CD4-positive, alpha-beta T cell treated with Interleukin-4 for 4 hours (primary cell): ENCODE measurements around the gene DCAF5.
A peak's percentile ranks its signal among the peaks of the same experiment; 100 is the strongest.
"Not testable (repeated sequence)": the region's sequence is repeated elsewhere in the genome, so short reads cannot be mapped to it uniquely, and the experiment has no call there.

Experiments
- DNase-seq: peaks from one replicate; pipeline ENCODE4 v3.0.0-alpha.2; 2020

The DCAF5 gene, protein sequence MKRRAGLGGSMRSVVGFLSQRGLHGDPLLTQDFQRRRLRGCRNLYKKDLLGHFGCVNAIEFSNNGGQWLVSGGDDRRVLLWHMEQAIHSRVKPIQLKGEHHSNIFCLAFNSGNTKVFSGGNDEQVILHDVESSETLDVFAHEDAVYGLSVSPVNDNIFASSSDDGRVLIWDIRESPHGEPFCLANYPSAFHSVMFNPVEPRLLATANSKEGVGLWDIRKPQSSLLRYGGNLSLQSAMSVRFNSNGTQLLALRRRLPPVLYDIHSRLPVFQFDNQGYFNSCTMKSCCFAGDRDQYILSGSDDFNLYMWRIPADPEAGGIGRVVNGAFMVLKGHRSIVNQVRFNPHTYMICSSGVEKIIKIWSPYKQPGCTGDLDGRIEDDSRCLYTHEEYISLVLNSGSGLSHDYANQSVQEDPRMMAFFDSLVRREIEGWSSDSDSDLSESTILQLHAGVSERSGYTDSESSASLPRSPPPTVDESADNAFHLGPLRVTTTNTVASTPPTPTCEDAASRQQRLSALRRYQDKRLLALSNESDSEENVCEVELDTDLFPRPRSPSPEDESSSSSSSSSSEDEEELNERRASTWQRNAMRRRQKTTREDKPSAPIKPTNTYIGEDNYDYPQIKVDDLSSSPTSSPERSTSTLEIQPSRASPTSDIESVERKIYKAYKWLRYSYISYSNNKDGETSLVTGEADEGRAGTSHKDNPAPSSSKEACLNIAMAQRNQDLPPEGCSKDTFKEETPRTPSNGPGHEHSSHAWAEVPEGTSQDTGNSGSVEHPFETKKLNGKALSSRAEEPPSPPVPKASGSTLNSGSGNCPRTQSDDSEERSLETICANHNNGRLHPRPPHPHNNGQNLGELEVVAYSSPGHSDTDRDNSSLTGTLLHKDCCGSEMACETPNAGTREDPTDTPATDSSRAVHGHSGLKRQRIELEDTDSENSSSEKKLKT

DNA sequence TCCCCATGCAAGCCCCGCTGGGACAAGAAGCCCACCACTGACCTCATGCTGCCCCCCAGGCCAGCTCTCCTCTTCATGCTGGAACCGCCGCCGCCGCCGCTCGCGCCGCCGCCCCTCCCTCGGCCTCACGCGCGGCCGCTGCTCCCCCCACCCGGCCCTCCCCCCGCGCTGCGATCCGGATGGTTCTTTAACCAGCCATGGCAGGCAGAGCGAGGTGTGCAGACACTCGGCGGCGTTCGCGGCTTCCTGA is at the start of gene DCAF5:
DCAF5 (minus strand) TSS at position 218 of the 250 bp plus-strand sequence; CDS start at position 77, 141 bp downstream.
- peak; percentile 94 for DNase-seq

DNA sequence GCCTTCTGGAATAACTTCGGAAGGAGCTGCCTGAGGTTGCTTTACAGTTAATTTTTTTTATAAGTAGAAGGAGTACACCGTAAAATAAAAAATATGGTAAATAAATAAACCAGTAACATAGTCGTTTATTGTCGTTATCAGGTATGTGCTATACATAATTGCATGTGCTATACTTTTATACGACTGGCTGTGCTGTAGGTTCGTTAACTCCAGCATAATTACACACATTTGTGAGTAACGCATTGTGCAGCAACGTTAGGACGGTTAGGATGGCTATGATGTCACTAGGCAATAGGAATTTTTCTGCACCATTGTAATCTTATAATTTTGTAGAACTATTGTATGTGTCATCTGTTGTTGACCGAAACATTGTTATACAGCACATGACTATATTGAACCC is 46.9 kb upstream of the DCAF5 start:
- no peak for DNase-seq

DNA sequence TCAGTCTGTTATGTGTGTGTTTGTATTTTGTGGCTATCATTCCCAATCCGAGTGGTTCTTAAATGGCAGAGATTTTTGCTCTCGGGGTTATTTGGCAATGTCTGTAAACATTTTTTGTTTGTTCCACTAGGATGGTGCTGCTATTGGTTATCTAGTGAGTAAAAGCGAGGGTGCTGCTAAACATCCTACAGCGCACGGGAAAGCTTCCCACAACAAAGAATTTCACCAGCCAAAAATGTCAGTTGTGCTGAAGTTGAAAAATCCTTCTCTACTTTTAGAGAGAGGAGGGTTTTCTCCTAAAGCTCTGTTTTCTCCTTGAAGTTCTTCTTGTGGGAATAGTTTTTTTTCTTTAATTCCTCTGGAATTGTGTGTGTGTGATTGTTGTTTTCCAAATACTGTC is 40.8 kb upstream of the DCAF5 start:
- no peak for DNase-seq

DNA sequence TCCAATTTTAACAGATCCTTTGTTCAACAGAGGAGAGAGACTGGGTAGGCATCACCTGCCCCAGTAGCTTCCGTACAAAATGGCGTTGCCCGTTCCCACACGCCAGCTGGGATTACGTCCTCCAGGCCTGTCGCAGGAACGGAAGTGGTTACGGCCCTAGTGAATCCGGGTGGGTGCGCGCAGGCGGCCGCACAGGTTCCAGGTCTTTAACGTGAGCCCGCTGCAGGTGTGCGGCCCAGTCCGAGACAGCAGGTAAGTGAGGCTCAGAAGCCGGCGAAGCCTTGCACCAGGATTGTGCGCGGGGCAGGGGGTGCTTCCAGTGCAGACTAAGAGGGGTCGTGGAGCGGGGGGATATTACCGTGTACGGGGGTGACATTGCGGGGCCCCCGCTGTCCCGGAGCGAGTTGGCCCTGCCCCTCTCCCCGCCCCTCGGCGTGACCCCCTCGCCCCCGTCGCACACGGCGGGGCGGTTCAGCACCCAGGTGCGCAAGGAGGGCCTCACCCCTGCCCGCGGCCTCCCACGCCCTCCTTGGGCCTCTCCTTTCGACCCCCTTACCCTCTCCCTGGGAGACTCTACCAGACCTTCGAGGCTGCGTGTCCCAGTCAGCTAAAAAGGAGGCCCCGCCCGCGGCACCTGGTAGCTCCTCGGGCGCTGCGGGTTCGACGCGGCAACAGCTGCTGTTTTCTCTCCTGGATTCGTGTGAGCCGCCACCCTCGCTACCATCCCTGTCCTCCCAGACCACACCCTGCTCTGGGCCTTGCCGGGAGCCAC is 38.6 kb upstream of the DCAF5 start, which contains the start of gene EXD2:
EXD2 (plus strand) TSS at position 159 of the 772 bp plus-strand sequence. CDS start 17,973 bp downstream, outside the sequence.
- peak; percentile 76 for DNase-seq

DNA sequence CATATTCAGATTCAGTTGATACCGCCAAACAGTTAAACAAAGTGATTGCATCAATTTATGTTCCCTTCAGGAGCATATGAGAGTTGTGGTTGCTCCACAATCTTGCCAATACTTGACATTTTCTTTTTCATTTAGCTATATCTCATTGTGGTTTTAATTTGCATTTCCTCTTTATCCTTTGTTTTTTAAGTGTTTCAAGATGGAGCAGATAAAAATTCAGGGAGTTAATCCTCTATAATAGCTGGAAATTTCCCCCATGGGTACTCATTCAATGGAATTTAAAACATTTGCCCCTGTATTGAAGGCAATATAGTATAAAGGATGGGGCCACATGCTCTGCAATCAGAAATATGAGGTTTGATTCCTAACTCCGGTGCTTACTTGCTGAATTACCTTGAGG is 37.3 kb upstream of the DCAF5 start:
- DNase-seq, result no peak

DNA sequence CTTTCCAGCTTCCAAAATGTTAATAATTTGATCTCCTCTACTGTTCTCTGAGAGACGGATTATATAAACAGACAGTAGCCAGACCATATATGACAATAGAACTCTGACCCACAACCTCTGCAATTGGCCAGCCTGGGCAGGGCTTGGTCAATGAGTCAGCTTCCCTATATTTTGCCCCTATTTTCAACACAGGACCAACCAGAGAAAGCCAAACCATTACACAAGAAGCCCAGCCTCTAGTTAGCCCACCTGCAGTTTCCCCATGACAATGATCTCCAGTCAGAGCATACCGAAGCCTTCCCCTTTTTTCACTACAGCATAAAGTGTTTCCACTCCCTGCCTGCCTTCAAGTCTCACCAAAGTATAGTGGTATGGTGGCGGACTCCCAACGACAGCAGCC is 30.8 kb upstream of the DCAF5 start:
- no peak for DNase-seq

DNA sequence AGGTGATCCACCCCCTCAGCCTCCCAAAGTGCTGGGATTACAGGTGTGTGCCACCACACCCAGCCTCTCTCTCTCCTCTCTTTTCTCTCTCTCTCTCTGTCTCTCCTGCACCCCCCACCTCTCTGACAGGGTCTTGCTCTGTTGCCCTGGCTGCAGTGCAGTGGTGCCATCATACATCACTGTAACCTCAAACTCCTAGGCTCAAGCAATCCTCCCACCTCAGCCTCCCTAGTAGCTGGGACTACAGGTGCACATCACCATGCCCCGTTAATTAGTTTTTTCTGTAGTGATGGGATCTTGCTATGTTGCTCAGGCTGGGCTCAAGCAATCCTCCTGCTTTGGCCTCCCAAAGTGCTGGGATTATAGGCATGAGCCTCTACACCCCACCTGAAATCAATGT is 29.7 kb upstream of the DCAF5 start:
- not testable (repeated sequence) for DNase-seq

DNA sequence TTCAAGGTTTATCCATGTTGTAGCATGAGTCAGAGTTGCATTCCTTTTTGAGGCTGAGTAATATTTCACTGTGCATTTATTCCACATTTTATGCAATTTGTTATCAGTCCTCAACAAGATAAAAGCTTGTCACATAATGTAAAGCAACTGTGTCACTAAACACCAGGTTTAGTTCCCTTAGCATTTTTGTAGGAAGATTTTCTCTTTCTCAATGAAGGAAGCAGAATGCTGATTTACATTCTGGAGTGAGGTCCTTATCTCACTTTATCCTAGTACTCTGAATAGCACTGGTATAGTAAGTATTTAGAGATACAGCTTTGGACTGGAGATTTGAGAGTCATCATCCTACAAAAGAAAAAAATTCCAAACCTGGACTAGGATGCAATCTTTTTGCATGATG is 28.6 kb upstream of the DCAF5 start:
- no peak for DNase-seq

DNA sequence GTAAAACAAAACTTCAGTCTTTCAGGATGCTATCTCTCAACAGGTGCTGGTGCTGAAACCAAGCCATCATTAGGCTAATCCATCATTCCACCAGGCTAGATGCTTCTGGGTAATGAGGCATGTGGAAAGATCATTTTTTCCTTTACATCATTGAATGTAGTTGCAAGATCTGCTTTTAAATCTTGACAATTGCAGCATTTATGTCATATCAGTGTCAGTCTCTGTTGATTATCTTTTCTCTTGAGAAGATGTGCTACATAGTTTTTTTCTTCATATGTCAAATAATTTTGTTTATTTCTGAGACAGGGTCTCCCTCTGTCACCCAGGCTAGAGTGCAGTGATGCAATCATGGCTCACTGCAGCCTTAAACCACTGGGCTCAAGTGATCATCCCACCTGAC is 22.2 kb upstream of the DCAF5 start:
- DNase-seq, result no peak

DNA sequence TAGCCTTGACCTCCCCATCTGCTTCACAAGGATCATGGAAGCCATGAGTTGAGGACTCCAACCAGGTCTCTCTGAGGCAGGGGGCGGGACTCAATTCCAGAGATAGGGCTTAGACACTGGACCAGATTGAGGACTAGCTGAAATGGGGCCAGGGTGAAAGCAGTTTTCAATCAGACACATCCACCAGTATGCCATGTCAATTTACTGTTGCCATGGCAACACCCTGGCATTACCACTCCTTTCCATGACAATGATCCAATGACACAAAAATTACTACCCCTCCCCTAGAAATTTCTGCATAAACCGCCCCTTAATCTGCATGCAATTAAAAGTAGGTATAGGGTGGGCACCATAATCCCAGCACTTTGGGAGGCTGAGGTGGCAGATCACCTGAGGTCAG is 18.6 kb upstream of the DCAF5 start:
- no peak for DNase-seq

DNA sequence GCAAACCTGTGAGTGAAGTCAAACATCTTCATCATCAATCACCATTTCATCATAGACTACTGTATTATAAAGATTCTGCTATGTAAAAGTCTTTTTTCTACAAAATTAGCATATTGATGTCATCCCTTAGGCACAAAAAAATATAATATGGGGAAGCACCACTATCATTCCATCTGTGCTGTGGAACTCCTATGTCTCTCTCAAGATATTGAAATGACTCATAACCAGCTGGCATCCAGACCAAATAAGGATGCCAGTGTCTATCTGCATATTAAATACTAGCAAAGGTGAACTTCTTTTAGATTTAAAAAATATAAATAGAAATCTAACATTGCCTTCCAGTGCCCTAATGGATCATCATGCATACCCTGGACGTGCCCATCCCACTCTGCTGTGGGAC is 17.9 kb upstream of the DCAF5 start:
- DNase-seq, result no peak

DNA sequence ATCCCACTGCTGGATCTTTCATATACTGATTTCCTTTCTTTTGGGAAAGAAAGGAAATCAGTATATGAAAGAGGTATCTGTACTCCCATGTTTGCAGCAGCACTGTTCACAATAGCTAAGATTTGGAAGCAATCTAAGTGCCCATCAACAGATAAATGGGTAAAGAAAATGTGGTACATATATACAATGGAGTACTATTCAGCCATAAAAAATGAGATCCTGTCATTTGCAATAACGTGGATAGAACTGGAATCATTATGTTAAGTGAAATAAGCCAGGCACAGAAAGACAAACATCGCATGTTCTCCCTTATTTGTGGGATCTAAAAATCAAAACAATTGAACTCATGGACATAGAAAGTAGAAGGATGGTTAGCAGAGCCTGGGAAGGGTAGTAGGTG is 12.9 kb upstream of the DCAF5 start:
- not testable (repeated sequence) for DNase-seq

DNA sequence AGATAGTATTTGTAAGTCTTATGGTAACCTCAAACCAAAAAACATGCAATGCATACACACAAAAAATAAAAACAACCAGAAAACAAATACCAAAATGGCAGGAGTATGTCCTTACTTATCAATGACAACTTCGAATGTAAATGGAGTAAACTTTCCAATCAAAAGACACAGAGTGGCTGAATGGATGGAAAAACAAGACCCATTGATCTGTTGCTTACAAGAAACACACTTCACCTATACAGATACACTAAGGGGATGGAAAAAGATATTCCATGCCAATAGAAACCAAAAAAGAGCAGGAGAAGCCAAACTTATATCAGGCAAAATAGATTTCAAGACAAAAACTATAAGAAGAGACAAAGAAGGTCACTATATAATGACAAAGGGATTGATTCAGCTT is 8.7 kb upstream of the DCAF5 start:
- no peak for DNase-seq

DNA sequence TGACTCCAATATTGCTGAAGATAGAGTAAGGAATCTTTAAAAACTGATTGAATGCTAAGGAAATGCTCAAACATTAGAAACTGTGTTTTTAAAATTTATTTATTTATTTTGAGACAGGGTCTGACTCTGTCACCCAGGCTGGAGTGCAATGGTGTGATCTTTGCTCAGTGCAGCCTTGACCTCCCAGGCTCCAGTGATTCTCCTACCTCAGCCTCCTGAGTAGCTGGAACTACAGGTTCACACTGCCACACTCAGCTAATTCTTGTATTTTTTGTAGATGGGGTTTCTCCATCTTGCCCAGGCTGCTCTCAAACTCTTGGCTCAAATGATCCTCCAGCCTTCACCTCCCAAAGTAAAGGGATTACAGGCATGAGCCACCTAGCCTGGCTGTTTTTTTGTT is 3.3 kb upstream of the DCAF5 start:
- no peak for DNase-seq

DNA sequence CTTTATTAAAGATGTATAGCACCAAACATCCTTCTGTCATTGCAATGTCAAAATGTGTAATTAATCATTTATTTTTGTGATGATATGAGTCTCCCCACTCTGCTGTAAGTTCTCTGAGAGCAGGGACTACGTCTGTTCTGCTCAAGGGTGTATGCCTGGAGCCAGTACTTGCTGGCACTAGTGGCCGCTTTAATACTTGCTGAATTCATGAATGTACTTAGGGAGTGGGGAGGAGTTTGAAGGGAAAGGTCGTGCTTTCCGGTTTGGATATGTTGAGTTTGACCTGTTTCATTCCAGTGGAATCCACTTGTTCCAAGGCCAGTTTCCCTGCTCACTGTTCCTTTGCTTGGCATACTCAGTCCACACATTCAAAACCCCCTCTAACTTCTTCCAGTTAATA is 1.9 kb upstream of the DCAF5 start:
- DNase-seq, result no peak

DNA sequence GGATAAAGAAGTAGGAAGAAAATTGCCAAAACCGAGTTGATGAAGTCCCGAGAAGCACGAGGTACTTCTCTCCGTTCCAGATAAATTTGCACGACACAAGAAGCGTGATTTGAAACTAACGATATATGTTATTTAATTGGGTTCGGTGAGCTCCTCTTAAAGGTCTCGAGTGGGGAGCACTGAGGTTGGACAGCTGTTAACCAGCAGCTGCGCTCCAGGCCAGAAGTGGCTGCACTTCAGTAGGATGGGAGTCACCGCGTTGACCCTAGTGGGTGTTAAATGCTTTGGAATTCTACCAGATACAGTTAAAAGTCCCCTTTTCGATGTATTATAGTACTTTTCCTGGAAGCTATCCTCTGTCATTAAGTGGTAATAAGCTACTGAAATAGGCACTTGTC is 953 bp upstream of the DCAF5 start:
- DNase-seq, result no peak

DNA sequence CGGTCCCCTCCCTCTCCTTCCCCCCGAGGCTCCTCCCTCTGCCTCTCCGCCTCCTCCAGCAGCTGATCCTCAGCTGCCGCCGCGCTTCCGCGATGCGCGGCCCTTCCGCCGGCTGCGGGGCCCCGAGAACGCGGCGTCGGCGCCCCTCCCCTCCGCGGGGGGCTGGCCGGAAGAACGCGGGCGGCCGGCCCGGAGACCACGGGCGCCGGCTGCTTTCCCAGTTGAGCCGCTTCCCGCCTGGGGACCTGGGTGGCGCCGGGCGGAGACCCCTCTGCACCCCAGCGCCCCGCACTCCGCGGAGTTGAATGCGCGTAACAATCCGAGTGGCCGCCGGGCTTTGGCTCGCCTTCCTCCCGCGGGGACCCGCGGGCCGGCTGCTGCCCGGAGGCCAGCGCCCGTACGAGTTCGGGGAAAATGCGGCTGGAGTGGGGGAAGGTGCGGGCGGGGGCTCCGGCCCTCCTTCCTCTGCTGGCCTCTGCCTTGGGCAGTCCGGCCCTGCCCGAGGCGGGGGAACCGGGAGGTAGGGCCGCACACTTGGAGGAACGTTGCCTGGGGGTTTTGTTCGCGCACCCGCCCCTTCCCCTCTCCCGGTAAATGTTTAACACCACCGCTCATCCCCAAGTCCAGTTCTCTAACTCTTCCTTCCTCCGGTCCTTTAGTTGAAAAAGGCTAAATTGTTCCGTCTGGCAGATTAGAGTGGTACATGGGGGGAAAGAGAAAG is 393 bp upstream of the DCAF5 start:
- DNase-seq, result no peak

DNA sequence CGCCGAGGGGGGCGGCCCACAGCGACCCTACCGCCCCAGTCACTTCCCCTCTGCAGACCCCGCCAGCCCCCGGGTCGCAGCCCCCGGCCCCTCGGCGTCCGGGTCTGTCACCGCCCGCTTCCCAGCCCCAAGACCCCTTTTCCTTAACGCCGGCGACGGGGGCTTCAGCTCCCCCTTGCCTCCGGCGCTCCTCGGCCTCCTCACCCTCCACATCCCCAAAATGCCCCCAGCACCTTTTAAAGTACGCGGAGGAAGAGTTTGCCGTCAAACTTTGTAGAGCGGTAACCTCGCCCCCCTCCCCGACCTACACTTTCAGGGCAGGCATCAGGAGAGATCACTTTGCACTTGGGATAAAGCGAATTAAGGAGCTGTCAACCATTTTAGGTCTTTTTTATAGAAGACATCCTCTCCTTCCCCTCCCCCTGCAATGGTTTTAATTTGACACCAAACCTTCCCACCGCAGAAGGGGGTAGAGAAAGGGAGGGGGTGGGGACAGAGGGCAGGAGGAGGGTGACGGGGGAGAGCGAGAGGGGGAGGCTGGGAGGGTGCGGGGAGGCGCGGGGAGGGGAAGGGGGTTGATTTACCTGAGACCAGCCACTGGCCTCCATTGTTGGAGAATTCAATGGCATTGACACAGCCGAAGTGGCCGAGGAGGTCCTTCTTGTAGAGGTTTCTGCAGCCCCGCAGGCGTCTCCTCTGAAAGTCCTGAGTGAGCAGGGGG is 578 bp downstream of the DCAF5 start:
- peak; percentile 59 for DNase-seq

DNA sequence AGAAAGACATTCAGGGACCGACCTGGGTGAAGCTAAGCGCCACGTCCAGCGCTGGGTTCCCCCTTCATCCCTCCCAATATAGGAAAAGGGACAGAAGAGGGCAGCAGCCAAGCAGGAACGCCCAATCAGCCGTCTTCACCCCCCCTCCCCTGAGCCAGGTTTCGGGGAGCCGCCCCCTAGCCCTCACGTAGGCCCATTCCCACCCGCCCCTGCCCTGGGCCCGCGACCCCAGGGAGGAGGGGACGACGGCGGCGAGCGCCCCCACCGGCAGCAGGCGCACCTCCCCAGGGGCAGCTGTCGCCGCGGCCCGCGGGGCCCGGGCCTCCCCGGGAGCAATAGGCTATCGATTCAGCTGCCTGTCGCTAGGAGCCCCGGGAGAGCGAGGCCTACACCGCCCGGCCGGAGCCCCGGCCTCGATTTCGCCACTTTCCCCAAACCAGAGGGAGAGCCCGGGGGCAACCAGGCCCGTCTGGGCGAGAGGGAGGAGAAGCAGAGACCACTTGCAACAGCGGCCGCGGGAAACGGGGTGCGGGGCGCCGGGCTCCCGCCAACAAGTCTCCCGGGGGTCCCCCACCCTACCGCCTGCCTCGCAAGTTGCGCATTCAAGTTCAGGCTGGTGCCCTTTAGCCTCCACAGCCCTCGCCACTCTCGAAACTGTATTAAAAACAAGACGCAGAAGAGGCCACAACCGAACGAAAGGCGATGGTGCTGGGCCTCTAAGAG is 1.3 kb downstream of the DCAF5 start:
- peak; percentile 77 for DNase-seq

DNA sequence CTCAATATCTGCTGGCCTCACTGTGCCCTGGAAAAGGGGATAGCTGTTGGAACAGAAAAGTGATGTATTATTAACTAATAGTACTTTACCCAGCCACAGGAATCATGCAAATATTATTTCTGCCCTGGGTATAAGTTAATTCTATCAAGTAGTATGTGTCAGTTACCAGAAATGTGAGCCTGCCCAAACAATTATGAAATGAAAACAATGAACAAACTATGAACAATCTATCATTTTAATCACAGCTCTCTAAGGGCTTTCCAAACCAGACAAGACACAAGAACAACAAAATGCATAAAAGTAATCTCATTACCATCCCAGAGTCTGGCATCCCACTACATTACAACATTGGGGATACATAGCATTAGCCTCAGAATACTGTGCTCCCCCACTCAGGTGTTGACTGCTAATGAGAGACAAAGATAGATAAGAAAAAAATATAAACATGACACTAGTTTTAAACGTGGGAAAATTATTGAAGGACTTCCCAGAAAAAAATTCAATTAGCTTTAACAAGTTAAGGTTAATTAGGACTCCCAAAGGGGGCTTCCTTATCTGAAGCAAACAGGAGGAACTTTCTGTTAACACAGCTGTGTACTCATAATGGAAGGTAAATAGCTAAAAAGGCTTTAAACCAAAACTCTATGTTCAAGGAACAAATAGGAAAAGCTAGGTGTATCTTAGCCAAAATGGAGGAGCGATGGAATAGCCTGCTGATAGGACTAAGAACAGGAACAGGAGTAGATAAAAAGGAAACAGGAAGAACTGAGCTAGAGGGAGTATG is 3.3 kb downstream of the DCAF5 start:
- no peak for DNase-seq
